ENCODE measurements around the gene GAB1. TPM values are rescaled to one million over a fixed set of nuclear protein-coding genes. Genes with fewer than 3 reads are reported as not detected.

The GAB1 gene
- total and polyA plus RNA-seq, 2 of the 13 experiments (the other 11 are each of a cell fraction or from before 2014, with no cell fraction given), result 8.7 to 14.7 TPM

DNA sequence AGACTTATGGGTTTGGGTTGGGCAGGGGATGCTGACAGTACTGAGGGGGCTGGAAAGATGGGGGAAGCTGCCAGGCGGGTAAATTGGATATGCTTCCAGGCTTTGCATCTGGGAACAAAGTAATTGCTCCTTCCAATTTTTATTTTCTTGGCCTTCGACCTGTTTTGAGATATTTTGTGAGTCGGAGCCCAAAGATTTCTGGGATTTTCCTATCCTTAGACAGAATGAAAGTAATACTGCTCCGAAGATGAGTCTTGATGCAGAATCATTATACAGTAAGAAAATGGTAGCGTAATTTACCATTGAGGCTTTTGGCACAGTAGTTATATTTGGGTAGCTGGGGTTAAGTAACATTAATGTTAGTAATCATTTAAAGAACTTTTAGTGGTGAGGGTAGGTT is 178.2 kb downstream of the GAB1 start:
- peak overlapping the region; percentile 83 to 93 (median 87) for H3K4me3 ChIP-seq (replicated peaks in 1 of 3; ENCODE audit: insufficient read depth in 1 of 3, low read depth in 2 of 3, low read length in 3 of 3)
- H4K20me1 ChIP-seq (ENCODE audit: insufficient read depth, low read length), result peaks cover 25% of the 10 kb centered on the region
- DNase-seq (ENCODE audit: low spot score), result no peak
- peak overlapping the region; percentile 84 for H3K4me2 ChIP-seq (ENCODE audit: low read depth, low read length)
- peaks cover 44% of the 10 kb centered on the region for H3K4me1 ChIP-seq (ENCODE audit: insufficient read depth, low read length)
- POLR2A ChIA-PET, result interaction anchor here (1.2 to 1.8 kb wide), 4 partner anchors 10 to 179 kb away, joined by 3 to 8 read pairs (median 4); partner anchors contain the start of gene GAB1
- CTCF ChIA-PET (ENCODE audit: low intra/inter-chr PET ratio, low total read pairs), result no interaction called here
- peak overlapping the region; percentile 94 for H3K9ac ChIP-seq (ENCODE audit: insufficient read depth, low read depth, low read length)
- H3K27ac ChIP-seq (ENCODE audit: extremely low read length, insufficient read depth, low read length), result peak overlapping the region; percentile 87
- in situ Hi-C loops (cut with HindIII; ENCODE audit: extremely low pct_ligation_motif_present, low pct_unique_long_range_greater_than_20kb), result loop anchor here (10.0 to 25.0 kb wide), 2 partner anchors 330 to 1597 kb away; partner anchors contain the start of gene USP38
- TF ChIP-seq ZNF235 (CRISPR knock-in tag; IDR thresholded peaks at IDR 0.05; ENCODE audit: borderline replicate concordance), result no peak
- TF ChIP-seq RCOR2 (CRISPR knock-in tag; IDR thresholded peaks at IDR 0.05), result no peak
- no peak for TF ChIP-seq BRCA1 (CRISPR knock-in tag; IDR thresholded peaks at IDR 0.05)
- TF ChIP-seq TGIF2 (CRISPR knock-in tag; IDR thresholded peaks at IDR 0.05), result no peak
- no peak for TF ChIP-seq ZNF101 (CRISPR knock-in tag; IDR thresholded peaks at IDR 0.05; ENCODE audit: borderline replicate concordance, low read depth)
- TF ChIP-seq ATM (IDR thresholded peaks at IDR 0.05; ENCODE audit: borderline replicate concordance), result no peak
- no peak for TF ChIP-seq ZNF775 (CRISPR knock-in tag; IDR thresholded peaks at IDR 0.05; ENCODE audit: borderline replicate concordance)
- TF ChIP-seq DPF2 (CRISPR knock-in tag; IDR thresholded peaks at IDR 0.05; ENCODE audit: borderline replicate concordance, low read depth), result no peak
- TF ChIP-seq PBX2 (CRISPR knock-in tag; IDR thresholded peaks at IDR 0.05), result no peak
- FAIRE-seq, result no peak
- BruUV-seq (replicated peaks), result no TSS peak
- 17% methylated on average over 5 of the region's 5 CpGs for WGBS (ENCODE audit: low lambda C conversion rate)
- no peaks in the 10 kb centered on the region; a peak in 1 of 5 replicates for H3K27me3 ChIP-seq (ENCODE audit: control insufficient read depth in 1 of 2, insufficient read depth in 2 of 2, low read length in 2 of 2)
- ATAC-seq, result no peak
- H3K79me2 ChIP-seq (ENCODE audit: insufficient read depth, low read length), result peaks cover 59% of the 10 kb centered on the region
- no peaks in the 10 kb centered on the region for H3K9me3 ChIP-seq (ENCODE audit: low read length)
- no peak overlapping the region for H2AFZ ChIP-seq (ENCODE audit: low read length)
- intact Hi-C loops (cut with micrococcal nuclease; ENCODE audit: unreplicated experiment), result loop anchor here (10.0 kb wide), 3 partner anchors 180 to 330 kb away; partner anchors contain the start of genes GAB1 and USP38
- peaks cover 0 to 26% of the 10 kb centered on the region in 2 experiments; a peak in 2 of 5 replicates for H3K36me3 ChIP-seq (replicated peaks in 1 of 2; ENCODE audit: control insufficient read depth in 1 of 2, insufficient read depth in 2 of 2, low read length in 2 of 2)
